GM23338 (cell line): ENCODE results near the gene PLCH2. TPM values are rescaled to one million over a fixed set of nuclear protein-coding genes. Genes with fewer than 3 reads are reported as not detected.

Experiments used
- ATAC-seq: fragments of 200-7000 bp; cut with Tn5 transposase; 3 replicates; pipeline ENCODE4 v1.9.1; 2020
- DNase-seq: peaks from one replicate; pipeline ENCODE4 v3.0.0-alpha.2; 2015; ENCODE audit warnings: low spot score
- H2AFZ ChIP-seq: fragments of 200-600 bp; sonication (generic); 2 replicates; pipeline ENCODE4 v1.8.0; 2016; ENCODE audit warnings: antibody characterized with exemption, mild to moderate bottlenecking, moderate library complexity
- H3F3A ChIP-seq: fragments of 200-600 bp; sonication (generic); replicated peaks from 2 replicates; pipeline ENCODE4 v1.8.0; 2017; ENCODE audit warnings: antibody characterized with exemption, mixed run types, low read depth
- H3K27ac ChIP-seq: fragments of 200-600 bp; sonication (generic); 2 replicates; pipeline ENCODE4 v1.6.1; 2016; ENCODE audit warnings: low read depth
- H3K27me3 ChIP-seq: fragments of 200-600 bp; sonication (generic); 2 replicates; pipeline ENCODE4 v1.8.0; 2016; ENCODE audit warnings: mild to moderate bottlenecking, mixed run types, moderate library complexity; ENCODE audit not compliant: insufficient read depth
- H3K36me3 ChIP-seq: fragments of 200-600 bp; sonication (generic); 2 replicates; pipeline ENCODE4 v1.8.0; 2016; ENCODE audit warnings: mild to moderate bottlenecking; ENCODE audit not compliant: insufficient read depth
- H3K4me1 ChIP-seq: fragments of 200-600 bp; sonication (generic); 2 replicates; pipeline ENCODE4 v1.8.0; 2016; ENCODE audit warnings: mild to moderate bottlenecking, moderate library complexity; ENCODE audit not compliant: insufficient read depth
- H3K4me2 ChIP-seq: fragments of 200-600 bp; sonication (generic); 2 replicates; pipeline ENCODE4 v1.7.1; 2017; ENCODE audit warnings: mixed run types
- H3K4me3 ChIP-seq: fragments of 200-600 bp; sonication (generic); 2 replicates; pipeline ENCODE4 v1.6.1; 2016; ENCODE audit warnings: mixed run types
- H3K79me2 ChIP-seq: fragments of 200-600 bp; sonication (generic); replicated peaks from 2 replicates; pipeline ENCODE4 v1.8.0; 2017; ENCODE audit warnings: mild to moderate bottlenecking; ENCODE audit not compliant: insufficient read depth
- H3K9me2 ChIP-seq: fragments of 200-600 bp; sonication (generic); 2 replicates; pipeline ENCODE4 v1.8.0; 2017; ENCODE audit not compliant: insufficient read depth
- H4K20me1 ChIP-seq: fragments of 200-600 bp; sonication (generic); replicated peaks from 2 replicates; pipeline ENCODE4 v1.8.0; 2017; ENCODE audit warnings: mild to moderate bottlenecking; ENCODE audit not compliant: insufficient read depth
- H3K27ac Mint-ChIP-seq: 2 replicates; pipeline ENCODE4 v1.8.0; 2020; ENCODE audit warnings: inconsistent platforms, mild to moderate bottlenecking, moderate library complexity, mixed read lengths
- H3K27me3 Mint-ChIP-seq: 3 replicates; pipeline ENCODE4 v1.8.0; 2022; ENCODE audit warnings: low read depth, mild to moderate bottlenecking, moderate library complexity, mixed read lengths, inconsistent platforms; ENCODE audit not compliant: insufficient read depth, poor library complexity
- H3K36me3 Mint-ChIP-seq: 3 replicates; pipeline ENCODE4 v1.8.0; 2021; ENCODE audit warnings: low read depth, mild to moderate bottlenecking, inconsistent platforms, moderate library complexity, mixed read lengths
- H3K4me1 Mint-ChIP-seq: 3 replicates; pipeline ENCODE4 v1.8.0; 2020; ENCODE audit warnings: mild to moderate bottlenecking, inconsistent platforms, mixed read lengths
- H3K4me3 Mint-ChIP-seq: 3 replicates; pipeline ENCODE4 v1.8.0; 2021; ENCODE audit warnings: moderate library complexity, mild to moderate bottlenecking, inconsistent platforms, mixed read lengths
- H3K9me3 Mint-ChIP-seq: 3 replicates; pipeline ENCODE4 v1.8.0; 2020; ENCODE audit warnings: moderate library complexity, mild to moderate bottlenecking, inconsistent platforms, mixed read lengths
- CREB1 ChIP-seq: fragments of 250-450 bp; sonication (Bioruptor Pico); IDR thresholded peaks from 2 replicates; pipeline ENCODE4 v1.5.0; 2020; ENCODE audit warnings: low read depth, mild to moderate bottlenecking, moderate library complexity
- EZH2 ChIP-seq: fragments of 200-600 bp; sonication (generic); IDR thresholded peaks from one replicate; pipeline ENCODE4 v1.8.0; 2017; ENCODE audit warnings: antibody characterized with exemption, mild to moderate bottlenecking, low read depth; ENCODE audit not compliant: unreplicated experiment
- EZH2phosphoT487 ChIP-seq: fragments of 200-600 bp; sonication (generic); IDR thresholded peaks from one replicate; pipeline ENCODE4 v1.8.1; 2018; ENCODE audit warnings: antibody characterized with exemption; ENCODE audit not compliant: unreplicated experiment
- JUNB ChIP-seq: IDR thresholded peaks from one replicate; pipeline ENCODE4 v1.6.1; 2016; ENCODE audit warnings: antibody characterized with exemption; ENCODE audit not compliant: unreplicated experiment
- NANOG ChIP-seq: IDR thresholded peaks from 2 replicates; pipeline ENCODE4 v1.6.1; 2016; ENCODE audit warnings: antibody characterized with exemption, borderline replicate concordance
- POLR2AphosphoS5 ChIP-seq: IDR thresholded peaks from 2 replicates; pipeline ENCODE4 v1.6.1; 2016; ENCODE audit warnings: antibody characterized with exemption, low read depth
- STAT1 ChIP-seq: IDR thresholded peaks from one replicate; pipeline ENCODE4 v1.6.1; 2016; ENCODE audit warnings: antibody characterized with exemption; ENCODE audit not compliant: unreplicated experiment
- ZNF114 ChIP-seq: fragments of 250-450 bp; sonication (Bioruptor Pico); IDR thresholded peaks from 2 replicates; pipeline ENCODE4 v1.5.0; 2020; ENCODE audit warnings: mild to moderate bottlenecking, moderate library complexity
- ZNF331 ChIP-seq: fragments of 250-450 bp; sonication (Bioruptor Pico); IDR thresholded peaks from 2 replicates; pipeline ENCODE4 v1.5.0; 2020; ENCODE audit warnings: low read depth, mild to moderate bottlenecking, moderate library complexity
- polyA plus RNA-seq: library from polyadenylated mRNA; unstranded; fragments of >200 nt; fragmentation: Nextera tagmentation; extraction: Ambion mirVana; gene quantifications from 2 replicates; pipeline ENCODE4 v1.2.1, GENCODE V29; 2016
- total RNA-seq: library from RNA; depleted of rRNA; stranded (reverse); fragments of >200 nt; shearing (Covaris generic); gene quantifications from 2 replicates; pipeline ENCODE4 v1.2.3, GENCODE V29; 2014
- TF ChIP-seq, protein P1 (sequence below), 2 experiments: fragments of 200-600 bp in 1 of 2; sonication (generic) in 1 of 2; conservative IDR thresholded peaks; 2 replicates each; pipeline versions ENCODE4 v1.5.1 to v1.6.1; 2016 to 2017; ENCODE audit warnings: antibody characterized with exemption in 2 of 2, low read depth in 2 of 2, mild to moderate bottlenecking in 2 of 2, moderate library complexity in 1 of 2
- TF ChIP-seq, protein P2 (sequence below): IDR thresholded peaks from one replicate; pipeline ENCODE4 v1.6.1; 2018; ENCODE audit warnings: antibody characterized with exemption; ENCODE audit not compliant: unreplicated experiment
- TF ChIP-seq, protein P3 (sequence below): fragments of 250-450 bp; sonication (Bioruptor Pico); IDR thresholded peaks from 2 replicates; pipeline ENCODE4 v1.5.0; 2020; ENCODE audit warnings: mild to moderate bottlenecking, moderate library complexity
- TF ChIP-seq, protein P4 (sequence below): IDR thresholded peaks from 2 replicates; pipeline ENCODE4 v1.6.1; 2016; ENCODE audit warnings: antibody characterized with exemption

PLCH2 gene
- total and polyA plus RNA-seq, 2 experiments from 2014 or later: 0.31 TPM; not detected in 1

DNA sequence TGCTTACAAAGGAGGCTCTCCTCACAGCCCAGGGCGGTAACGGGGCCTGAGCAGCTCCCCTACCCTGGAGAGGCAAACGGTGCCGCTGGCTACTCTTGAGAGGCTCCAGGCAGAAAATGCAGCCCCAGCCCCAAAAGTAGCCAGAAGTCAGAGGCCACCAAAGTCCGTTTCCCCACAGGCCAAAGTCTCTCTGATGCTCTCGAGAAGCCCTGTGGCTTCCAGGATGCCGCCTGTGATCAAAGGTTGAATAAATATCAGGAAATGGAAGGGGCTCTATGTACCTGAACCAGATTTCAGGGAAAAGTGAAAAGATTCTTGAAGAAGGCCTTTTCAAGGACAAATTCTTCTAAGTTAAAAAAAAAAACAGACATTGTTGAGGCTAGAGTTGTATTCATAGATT is 46.1 kb downstream of the PLCH2 start:
- H3K79me2 ChIP-seq: peaks cover 46% of the 10 kb centered on the region
- DNase-seq (no peak), ATAC-seq (no peak)
- no peak overlapping the region for H3K4me2 ChIP-seq
- peaks cover 19% of the 10 kb centered on the region for H3K4me1 ChIP-seq
- Mint-ChIP-seq H3K27ac (no peak overlapping the region), H3K4me3 (no peak overlapping the region; the same call in 2 of the 3 replicates), H3K36me3 (peaks cover 30% of the 10 kb centered on the region), H3K9me3 (no peaks in the 10 kb centered on the region), H3K4me1 (peaks cover 28% of the 10 kb centered on the region), H3K27me3 (peaks cover 12% of the 10 kb centered on the region)
- H3K27me3 ChIP-seq: peaks cover 7% of the 10 kb centered on the region
- H3K27ac ChIP-seq: no peak overlapping the region
- H3F3A ChIP-seq: no peaks in the 10 kb centered on the region
- no peak overlapping the region for H2AFZ ChIP-seq
- no peaks in the 10 kb centered on the region for H3K9me2 ChIP-seq
- peaks cover 5% of the 10 kb centered on the region; the same call in 1 of the 2 replicates for H3K36me3 ChIP-seq
- peaks cover 37% of the 10 kb centered on the region for H4K20me1 ChIP-seq
- no peak overlapping the region for H3K4me3 ChIP-seq
- TF ChIP-seq, protein P1, sequence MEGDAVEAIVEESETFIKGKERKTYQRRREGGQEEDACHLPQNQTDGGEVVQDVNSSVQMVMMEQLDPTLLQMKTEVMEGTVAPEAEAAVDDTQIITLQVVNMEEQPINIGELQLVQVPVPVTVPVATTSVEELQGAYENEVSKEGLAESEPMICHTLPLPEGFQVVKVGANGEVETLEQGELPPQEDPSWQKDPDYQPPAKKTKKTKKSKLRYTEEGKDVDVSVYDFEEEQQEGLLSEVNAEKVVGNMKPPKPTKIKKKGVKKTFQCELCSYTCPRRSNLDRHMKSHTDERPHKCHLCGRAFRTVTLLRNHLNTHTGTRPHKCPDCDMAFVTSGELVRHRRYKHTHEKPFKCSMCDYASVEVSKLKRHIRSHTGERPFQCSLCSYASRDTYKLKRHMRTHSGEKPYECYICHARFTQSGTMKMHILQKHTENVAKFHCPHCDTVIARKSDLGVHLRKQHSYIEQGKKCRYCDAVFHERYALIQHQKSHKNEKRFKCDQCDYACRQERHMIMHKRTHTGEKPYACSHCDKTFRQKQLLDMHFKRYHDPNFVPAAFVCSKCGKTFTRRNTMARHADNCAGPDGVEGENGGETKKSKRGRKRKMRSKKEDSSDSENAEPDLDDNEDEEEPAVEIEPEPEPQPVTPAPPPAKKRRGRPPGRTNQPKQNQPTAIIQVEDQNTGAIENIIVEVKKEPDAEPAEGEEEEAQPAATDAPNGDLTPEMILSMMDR (conservative IDR thresholded peaks at IDR 0.05; ENCODE audit: low read depth in 2 of 2): no peak
- TF ChIP-seq, protein P2, sequence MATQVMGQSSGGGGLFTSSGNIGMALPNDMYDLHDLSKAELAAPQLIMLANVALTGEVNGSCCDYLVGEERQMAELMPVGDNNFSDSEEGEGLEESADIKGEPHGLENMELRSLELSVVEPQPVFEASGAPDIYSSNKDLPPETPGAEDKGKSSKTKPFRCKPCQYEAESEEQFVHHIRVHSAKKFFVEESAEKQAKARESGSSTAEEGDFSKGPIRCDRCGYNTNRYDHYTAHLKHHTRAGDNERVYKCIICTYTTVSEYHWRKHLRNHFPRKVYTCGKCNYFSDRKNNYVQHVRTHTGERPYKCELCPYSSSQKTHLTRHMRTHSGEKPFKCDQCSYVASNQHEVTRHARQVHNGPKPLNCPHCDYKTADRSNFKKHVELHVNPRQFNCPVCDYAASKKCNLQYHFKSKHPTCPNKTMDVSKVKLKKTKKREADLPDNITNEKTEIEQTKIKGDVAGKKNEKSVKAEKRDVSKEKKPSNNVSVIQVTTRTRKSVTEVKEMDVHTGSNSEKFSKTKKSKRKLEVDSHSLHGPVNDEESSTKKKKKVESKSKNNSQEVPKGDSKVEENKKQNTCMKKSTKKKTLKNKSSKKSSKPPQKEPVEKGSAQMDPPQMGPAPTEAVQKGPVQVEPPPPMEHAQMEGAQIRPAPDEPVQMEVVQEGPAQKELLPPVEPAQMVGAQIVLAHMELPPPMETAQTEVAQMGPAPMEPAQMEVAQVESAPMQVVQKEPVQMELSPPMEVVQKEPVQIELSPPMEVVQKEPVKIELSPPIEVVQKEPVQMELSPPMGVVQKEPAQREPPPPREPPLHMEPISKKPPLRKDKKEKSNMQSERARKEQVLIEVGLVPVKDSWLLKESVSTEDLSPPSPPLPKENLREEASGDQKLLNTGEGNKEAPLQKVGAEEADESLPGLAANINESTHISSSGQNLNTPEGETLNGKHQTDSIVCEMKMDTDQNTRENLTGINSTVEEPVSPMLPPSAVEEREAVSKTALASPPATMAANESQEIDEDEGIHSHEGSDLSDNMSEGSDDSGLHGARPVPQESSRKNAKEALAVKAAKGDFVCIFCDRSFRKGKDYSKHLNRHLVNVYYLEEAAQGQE: no peak
- no peak for TF ChIP-seq ZNF331
- TF ChIP-seq JUNB: no peak
- TF ChIP-seq, protein P3, sequence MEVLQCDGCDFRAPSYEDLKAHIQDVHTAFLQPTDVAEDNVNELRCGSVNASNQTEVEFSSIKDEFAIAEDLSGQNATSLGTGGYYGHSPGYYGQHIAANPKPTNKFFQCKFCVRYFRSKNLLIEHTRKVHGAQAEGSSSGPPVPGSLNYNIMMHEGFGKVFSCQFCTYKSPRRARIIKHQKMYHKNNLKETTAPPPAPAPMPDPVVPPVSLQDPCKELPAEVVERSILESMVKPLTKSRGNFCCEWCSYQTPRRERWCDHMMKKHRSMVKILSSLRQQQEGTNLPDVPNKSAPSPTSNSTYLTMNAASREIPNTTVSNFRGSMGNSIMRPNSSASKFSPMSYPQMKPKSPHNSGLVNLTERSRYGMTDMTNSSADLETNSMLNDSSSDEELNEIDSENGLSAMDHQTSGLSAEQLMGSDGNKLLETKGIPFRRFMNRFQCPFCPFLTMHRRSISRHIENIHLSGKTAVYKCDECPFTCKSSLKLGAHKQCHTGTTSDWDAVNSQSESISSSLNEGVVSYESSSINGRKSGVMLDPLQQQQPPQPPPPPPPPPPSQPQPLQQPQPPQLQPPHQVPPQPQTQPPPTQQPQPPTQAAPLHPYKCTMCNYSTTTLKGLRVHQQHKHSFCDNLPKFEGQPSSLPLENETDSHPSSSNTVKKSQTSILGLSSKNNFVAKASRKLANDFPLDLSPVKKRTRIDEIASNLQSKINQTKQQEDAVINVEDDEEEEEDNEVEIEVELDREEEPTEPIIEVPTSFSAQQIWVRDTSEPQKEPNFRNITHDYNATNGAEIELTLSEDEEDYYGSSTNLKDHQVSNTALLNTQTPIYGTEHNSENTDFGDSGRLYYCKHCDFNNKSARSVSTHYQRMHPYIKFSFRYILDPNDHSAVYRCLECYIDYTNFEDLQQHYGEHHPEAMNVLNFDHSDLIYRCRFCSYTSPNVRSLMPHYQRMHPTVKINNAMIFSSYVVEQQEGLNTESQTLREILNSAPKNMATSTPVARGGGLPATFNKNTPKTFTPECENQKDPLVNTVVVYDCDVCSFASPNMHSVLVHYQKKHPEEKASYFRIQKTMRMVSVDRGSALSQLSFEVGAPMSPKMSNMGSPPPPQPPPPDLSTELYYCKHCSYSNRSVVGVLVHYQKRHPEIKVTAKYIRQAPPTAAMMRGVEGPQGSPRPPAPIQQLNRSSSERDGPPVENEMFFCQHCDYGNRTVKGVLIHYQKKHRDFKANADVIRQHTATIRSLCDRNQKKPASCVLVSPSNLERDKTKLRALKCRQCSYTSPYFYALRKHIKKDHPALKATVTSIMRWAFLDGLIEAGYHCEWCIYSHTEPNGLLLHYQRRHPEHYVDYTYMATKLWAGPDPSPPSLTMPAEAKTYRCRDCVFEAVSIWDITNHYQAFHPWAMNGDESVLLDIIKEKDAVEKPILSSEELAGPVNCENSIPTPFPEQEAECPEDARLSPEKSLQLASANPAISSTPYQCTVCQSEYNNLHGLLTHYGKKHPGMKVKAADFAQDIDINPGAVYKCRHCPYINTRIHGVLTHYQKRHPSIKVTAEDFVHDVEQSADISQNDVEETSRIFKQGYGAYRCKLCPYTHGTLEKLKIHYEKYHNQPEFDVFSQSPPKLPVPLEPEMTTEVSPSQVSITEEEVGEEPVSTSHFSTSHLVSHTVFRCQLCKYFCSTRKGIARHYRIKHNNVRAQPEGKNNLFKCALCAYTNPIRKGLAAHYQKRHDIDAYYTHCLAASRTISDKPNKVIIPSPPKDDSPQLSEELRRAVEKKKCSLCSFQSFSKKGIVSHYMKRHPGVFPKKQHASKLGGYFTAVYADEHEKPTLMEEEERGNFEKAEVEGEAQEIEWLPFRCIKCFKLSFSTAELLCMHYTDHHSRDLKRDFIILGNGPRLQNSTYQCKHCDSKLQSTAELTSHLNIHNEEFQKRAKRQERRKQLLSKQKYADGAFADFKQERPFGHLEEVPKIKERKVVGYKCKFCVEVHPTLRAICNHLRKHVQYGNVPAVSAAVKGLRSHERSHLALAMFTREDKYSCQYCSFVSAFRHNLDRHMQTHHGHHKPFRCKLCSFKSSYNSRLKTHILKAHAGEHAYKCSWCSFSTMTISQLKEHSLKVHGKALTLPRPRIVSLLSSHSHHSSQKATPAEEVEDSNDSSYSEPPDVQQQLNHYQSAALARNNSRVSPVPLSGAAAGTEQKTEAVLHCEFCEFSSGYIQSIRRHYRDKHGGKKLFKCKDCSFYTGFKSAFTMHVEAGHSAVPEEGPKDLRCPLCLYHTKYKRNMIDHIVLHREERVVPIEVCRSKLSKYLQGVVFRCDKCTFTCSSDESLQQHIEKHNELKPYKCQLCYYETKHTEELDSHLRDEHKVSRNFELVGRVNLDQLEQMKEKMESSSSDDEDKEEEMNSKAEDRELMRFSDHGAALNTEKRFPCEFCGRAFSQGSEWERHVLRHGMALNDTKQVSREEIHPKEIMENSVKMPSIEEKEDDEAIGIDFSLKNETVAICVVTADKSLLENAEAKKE (CRISPR knock-in tag): no peak
- no peak for TF ChIP-seq POLR2AphosphoS5
- no peak for TF ChIP-seq ZNF114 (CRISPR knock-in tag)
- TF ChIP-seq STAT1: no peak
- no peak for TF ChIP-seq NANOG
- no peak for TF ChIP-seq CREB1 (CRISPR knock-in tag)
- TF ChIP-seq, protein P4, sequence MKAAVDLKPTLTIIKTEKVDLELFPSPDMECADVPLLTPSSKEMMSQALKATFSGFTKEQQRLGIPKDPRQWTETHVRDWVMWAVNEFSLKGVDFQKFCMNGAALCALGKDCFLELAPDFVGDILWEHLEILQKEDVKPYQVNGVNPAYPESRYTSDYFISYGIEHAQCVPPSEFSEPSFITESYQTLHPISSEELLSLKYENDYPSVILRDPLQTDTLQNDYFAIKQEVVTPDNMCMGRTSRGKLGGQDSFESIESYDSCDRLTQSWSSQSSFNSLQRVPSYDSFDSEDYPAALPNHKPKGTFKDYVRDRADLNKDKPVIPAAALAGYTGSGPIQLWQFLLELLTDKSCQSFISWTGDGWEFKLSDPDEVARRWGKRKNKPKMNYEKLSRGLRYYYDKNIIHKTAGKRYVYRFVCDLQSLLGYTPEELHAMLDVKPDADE: no peak
- TF ChIP-seq EZH2phosphoT487: no peak
- TF ChIP-seq EZH2: no peak
